ENCODE results near the gene RXFP4. TPM values are rescaled to one million over a fixed set of nuclear protein-coding genes. Genes with fewer than 3 reads are reported as not detected.
A peak's percentile ranks its signal among the peaks of the same experiment; 100 is the strongest.

Gene RXFP4
- polyA plus RNA-seq, 1 donor = 0.34 TPM

DNA sequence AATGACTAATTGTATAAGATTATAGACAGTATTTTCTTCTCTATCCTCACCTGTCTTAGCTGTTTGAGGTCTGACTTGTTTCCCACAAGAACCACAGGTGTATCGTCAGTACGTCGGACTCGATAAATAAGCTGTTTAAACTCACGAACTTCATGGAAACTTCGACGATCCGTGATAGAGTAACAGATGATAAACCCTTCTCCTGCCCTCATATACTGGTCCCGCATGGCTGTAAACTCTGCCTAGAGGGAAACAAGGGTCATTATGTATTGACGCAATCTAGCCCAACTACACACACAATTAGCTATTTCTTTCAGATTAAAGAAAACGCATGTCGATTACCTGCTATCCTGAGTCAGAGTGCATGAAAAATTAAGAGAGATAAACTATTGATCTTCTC is 37.2 kb upstream of the RXFP4 start:
- Histone ChIP-seq H3K4me3 (ENCODE audit: low read length) (no peak overlapping the region), H3K27me3 (ENCODE audit: control insufficient read depth, insufficient read depth, low read length) (no peaks in the 10 kb centered on the region), H3K36me3 (ENCODE audit: control insufficient read depth, insufficient read depth, low read length) (peaks cover 74% of the 10 kb centered on the region), H3K9me3 (ENCODE audit: control insufficient read depth, low read depth, low read length) (no peaks in the 10 kb centered on the region), H3K4me1 (ENCODE audit: control insufficient read depth, insufficient read depth, low read length) (no peaks in the 10 kb centered on the region), H3K27ac (ENCODE audit: low read length) (no peak overlapping the region)
- no peak for DNase-seq
- no CpG with 5 or more reads among the region's 12 CpGs for whole genome bisulfite sequencing (ENCODE audit: insufficient coverage, low lambda C conversion rate)

DNA sequence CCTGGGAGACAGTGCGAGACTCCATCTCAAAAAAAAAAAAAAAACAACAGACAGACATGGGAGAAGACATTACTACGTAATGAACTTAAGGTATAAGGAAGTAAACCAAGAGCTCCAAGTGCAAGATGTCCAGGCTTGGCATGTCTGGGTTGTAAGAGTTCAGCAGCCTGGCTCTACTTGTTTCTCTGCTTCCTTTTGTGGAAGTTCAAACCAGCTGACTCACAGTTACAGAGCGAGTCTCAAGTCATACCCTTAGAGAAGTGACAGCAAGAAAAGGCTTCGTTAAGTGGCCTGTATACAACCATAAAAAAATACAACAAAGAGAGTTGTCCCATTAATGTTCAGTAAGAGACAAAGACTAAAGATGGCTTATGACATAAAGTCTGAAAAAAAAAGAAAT is 31.5 kb upstream of the RXFP4 start:
- Histone ChIP-seq H3K9me3 (ENCODE audit: control insufficient read depth, low read depth, low read length) (no peaks in the 10 kb centered on the region), H3K27me3 (ENCODE audit: control insufficient read depth, insufficient read depth, low read length) (no peaks in the 10 kb centered on the region), H3K4me1 (ENCODE audit: control insufficient read depth, insufficient read depth, low read length) (no peaks in the 10 kb centered on the region), H3K4me3 (ENCODE audit: low read length) (peak overlapping the region; percentile 68), H3K36me3 (ENCODE audit: control insufficient read depth, insufficient read depth, low read length) (peaks cover 53% of the 10 kb centered on the region), H3K27ac (ENCODE audit: low read length) (peak overlapping the region; percentile 86)
- WGBS (ENCODE audit: insufficient coverage, low lambda C conversion rate) = 76% methylated on average over 2 of the region's 4 CpGs
- DNase-seq = peak; percentile 36 to 50

DNA sequence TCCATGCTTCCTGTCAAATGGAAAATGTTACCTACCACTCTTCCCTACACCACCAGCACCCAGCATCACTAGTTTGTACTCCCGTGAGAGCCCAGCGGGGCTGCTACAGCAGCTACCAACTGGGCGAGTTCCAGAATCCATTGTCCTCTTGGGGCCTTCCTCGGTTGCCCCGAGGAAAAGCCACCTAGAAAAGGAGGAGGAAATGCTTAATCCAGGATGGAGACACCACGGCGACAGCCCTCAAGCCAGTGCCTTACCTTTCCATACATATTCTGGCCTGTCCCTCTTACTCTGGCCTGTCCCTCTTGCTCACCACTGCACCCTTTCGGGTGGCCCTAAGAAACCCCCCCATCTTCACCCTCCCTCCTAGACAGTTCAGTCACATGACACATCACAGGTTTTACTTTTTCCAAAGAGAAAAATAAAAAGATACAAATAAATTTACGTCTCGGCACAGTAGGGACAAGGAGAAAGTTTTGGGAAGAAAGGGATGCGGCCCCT is 30.8 kb upstream of the RXFP4 start:
- whole genome bisulfite sequencing (ENCODE audit: insufficient coverage, low lambda C conversion rate) = no CpG with 5 or more reads among the region's 11 CpGs
- Histone ChIP-seq H3K36me3 (ENCODE audit: control insufficient read depth, insufficient read depth, low read length) (peaks cover 53% of the 10 kb centered on the region), H3K4me1 (ENCODE audit: control insufficient read depth, insufficient read depth, low read length) (no peaks in the 10 kb centered on the region), H3K9me3 (ENCODE audit: control insufficient read depth, low read depth, low read length) (no peaks in the 10 kb centered on the region), H3K27ac (ENCODE audit: low read length) (peak overlapping the region; percentile 86), H3K4me3 (ENCODE audit: low read length) (peak overlapping the region; percentile 68), H3K27me3 (ENCODE audit: control insufficient read depth, insufficient read depth, low read length) (no peaks in the 10 kb centered on the region)
- peak in 1 of 2 donors; percentile 65 for DNase-seq

DNA sequence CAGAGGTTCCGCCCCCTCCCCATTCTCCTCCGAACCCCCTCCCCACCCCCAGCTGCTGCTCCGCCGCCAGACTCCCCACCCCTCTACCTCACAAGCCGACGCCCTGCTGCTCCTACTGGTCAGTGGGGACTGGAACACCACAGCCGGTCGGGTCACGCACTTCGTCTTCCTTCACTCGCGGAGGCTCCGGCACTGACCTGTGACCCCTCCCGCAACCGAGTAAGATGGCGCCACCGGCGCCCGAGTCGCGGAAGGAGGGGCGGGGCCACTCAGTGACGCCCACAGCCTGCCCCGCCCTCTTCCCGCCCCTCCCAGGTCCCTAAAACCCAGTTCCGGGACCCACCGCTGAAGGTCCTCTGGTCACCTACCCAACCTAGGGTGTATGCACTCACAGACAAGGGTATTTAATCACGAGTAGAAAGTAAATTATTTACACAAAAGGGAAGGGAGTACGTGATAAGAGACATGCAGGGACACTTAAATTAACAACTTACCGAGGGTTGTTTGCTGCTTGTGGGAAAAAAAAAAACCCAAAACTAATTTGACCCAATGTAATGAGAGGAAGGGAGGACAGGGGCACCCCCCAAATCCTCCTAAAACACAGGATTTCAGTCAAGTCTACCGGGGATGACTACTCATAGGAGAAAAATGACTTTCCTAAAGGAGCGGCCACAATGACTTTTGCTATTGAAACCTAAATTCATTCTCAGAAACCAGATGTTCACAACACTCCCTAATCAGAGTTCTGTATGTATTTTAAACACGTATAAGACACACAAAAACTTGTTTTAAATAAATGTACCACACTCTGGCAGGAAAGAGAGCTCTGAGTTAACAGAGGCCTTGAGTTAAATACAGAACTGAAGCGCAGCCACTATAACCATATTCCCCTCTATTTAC is 30.0 kb upstream of the RXFP4 start, which contains the start of gene RIT1:
Gene RIT1, minus strand, starts transcription at position 194 of the 900 bp plus-strand sequence. CDS start 588 bp downstream, outside the sequence.
- Histone ChIP-seq H3K27me3 (ENCODE audit: control insufficient read depth, insufficient read depth, low read length) (no peaks in the 10 kb centered on the region), H3K4me1 (ENCODE audit: control insufficient read depth, insufficient read depth, low read length) (no peaks in the 10 kb centered on the region), H3K36me3 (ENCODE audit: control insufficient read depth, insufficient read depth, low read length) (peaks cover 55% of the 10 kb centered on the region), H3K9me3 (ENCODE audit: control insufficient read depth, low read depth, low read length) (no peaks in the 10 kb centered on the region), H3K4me3 (ENCODE audit: low read length) (peak within 1 kb of the TSS; percentile 68), H3K27ac (ENCODE audit: low read length) (peak within 1 kb of the TSS; percentile 86)
- peak; percentile 85 to 91 for DNase-seq
- 0% methylated on average over 2 of the region's 34 CpGs for WGBS (ENCODE audit: insufficient coverage, low lambda C conversion rate)

DNA sequence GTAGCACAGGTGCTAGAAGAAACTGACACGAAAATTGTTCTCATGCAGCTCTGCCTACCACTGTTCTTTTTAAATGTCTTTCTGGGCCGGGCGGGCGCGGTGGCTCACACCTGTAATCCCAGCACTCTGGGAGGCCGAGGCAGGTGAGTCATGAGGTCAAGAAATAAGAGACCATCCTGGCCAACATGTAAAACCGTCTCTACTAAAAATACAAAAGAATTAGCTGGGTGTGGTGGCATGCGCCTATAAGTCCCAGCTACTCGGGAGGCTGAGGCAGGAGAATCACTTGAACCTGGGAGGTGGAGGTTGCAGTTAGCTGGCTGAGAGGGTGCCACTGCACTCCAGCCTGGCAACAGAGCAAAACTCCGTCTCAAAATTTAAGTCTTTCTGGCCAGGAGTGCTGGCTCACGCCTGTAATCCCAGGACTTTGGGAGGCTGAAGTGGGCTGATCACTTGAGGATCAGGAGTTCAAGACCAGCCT is 29.3 kb upstream of the RXFP4 start:
- Histone ChIP-seq H3K4me1 (ENCODE audit: control insufficient read depth, insufficient read depth, low read length) (no peaks in the 10 kb centered on the region), H3K27me3 (ENCODE audit: control insufficient read depth, insufficient read depth, low read length) (no peaks in the 10 kb centered on the region), H3K9me3 (ENCODE audit: control insufficient read depth, low read depth, low read length) (no peaks in the 10 kb centered on the region), H3K27ac (ENCODE audit: low read length) (peak overlapping the region; percentile 86), H3K36me3 (ENCODE audit: control insufficient read depth, insufficient read depth, low read length) (peaks cover 57% of the 10 kb centered on the region), H3K4me3 (ENCODE audit: low read length) (no peak overlapping the region)
- no peak for DNase-seq
- no CpG with 5 or more reads among the region's 11 CpGs for WGBS (ENCODE audit: insufficient coverage, low lambda C conversion rate)

DNA sequence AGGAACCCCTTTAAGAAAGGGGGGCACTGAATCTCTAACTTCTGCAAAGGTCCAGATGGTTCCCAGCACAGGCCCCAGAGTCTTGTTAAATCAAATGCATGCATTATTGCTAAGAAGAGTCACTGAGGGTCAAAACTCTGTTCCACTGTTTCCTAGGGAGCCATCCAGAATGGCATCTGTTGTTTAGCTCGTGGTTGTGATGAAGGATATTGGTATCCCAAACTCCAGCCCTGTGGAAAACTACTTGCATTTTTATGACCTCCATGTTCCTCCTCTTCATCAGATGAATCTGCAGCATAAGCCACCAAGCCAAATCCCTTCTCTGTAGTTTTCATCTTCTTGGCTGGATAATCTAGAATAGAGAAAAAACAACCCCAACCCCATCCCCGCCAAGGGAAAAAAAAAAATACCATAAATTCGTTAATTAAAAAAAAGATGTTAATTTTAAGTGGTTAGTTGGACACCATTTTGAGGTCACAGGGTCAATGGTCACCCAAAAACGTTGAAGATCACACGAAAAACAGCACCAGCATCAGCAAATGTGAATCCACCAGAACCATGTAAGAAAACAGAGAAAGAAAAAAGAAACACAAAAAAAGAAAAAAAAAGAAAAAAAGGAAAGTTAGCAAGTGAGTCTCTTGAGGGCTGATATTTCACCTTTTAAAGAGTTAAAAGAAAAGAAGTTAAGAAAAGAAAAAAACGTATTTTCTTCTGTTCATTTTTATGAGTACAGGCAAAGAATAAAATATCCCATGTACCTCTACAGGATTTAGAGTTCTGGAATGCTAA is 27.3 kb upstream of the RXFP4 start:
- Histone ChIP-seq H3K4me3 (ENCODE audit: low read length) (no peak overlapping the region), H3K27ac (ENCODE audit: low read length) (no peak overlapping the region), H3K27me3 (ENCODE audit: control insufficient read depth, insufficient read depth, low read length) (no peaks in the 10 kb centered on the region), H3K9me3 (ENCODE audit: control insufficient read depth, low read depth, low read length) (no peaks in the 10 kb centered on the region), H3K36me3 (ENCODE audit: control insufficient read depth, insufficient read depth, low read length) (peaks cover 61% of the 10 kb centered on the region), H3K4me1 (ENCODE audit: control insufficient read depth, insufficient read depth, low read length) (no peaks in the 10 kb centered on the region)
- no peak for DNase-seq
- 93% methylated on average over 4 of the region's 6 CpGs for WGBS (ENCODE audit: insufficient coverage, low lambda C conversion rate)

DNA sequence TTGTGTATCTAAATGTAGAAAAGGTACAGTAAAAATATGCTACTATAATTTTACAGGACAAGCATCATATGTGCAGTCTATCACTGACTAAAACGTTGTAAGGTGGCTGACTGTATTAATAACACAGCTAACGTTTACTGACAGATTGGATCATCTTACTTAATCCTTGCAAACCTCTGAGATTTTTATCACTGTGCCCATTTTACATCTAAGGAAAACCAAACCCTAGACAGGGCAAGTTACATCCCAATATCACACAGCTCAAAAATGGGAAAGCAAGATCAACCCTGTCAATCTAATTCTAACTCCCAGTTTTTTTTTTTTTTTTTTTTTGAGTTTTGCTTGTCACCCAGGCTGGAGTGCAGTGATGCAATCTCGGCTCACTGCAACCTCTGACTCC is 22.8 kb upstream of the RXFP4 start:
- Histone ChIP-seq H3K27ac (ENCODE audit: low read length) (no peak overlapping the region), H3K4me3 (ENCODE audit: low read length) (no peak overlapping the region), H3K4me1 (ENCODE audit: control insufficient read depth, insufficient read depth, low read length) (no peaks in the 10 kb centered on the region), H3K9me3 (ENCODE audit: control insufficient read depth, low read depth, low read length) (no peaks in the 10 kb centered on the region), H3K36me3 (ENCODE audit: control insufficient read depth, insufficient read depth, low read length) (peaks cover 88% of the 10 kb centered on the region), H3K27me3 (ENCODE audit: control insufficient read depth, insufficient read depth, low read length) (no peaks in the 10 kb centered on the region)
- no peak for DNase-seq
- WGBS (ENCODE audit: insufficient coverage, low lambda C conversion rate) = no CpG with 5 or more reads among the region's 3 CpGs

DNA sequence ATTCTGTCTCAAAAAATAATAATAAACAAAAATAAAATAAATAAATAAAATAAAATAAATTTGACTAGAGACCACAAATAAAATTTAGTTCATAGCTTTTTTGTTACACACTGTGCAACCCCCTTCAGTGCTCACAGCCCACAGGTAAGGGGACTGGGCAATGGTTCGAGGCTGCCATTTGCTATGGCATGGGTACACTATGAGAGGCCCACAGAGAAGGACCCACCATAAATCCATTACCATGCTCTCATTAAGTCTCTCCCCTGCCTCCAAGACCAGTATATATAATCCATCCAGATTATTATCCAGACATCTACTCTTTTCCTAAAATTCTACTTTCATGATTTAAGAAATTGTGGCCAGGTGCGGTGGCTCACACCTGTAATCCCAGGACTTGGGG is 21.6 kb upstream of the RXFP4 start:
- WGBS (ENCODE audit: insufficient coverage, low lambda C conversion rate) = no CpG with 5 or more reads among the region's 2 CpGs
- peaks cover 87% of the 10 kb centered on the region for H3K36me3 ChIP-seq (ENCODE audit: control insufficient read depth, insufficient read depth, low read length)
- no peak overlapping the region for H3K4me3 ChIP-seq (ENCODE audit: low read length)
- no peak overlapping the region for H3K27ac ChIP-seq (ENCODE audit: low read length)
- no peaks in the 10 kb centered on the region for H3K4me1 ChIP-seq (ENCODE audit: control insufficient read depth, insufficient read depth, low read length)
- no peak for DNase-seq
- no peaks in the 10 kb centered on the region for H3K9me3 ChIP-seq (ENCODE audit: control insufficient read depth, low read depth, low read length)
- H3K27me3 ChIP-seq (ENCODE audit: control insufficient read depth, insufficient read depth, low read length) = no peaks in the 10 kb centered on the region

DNA sequence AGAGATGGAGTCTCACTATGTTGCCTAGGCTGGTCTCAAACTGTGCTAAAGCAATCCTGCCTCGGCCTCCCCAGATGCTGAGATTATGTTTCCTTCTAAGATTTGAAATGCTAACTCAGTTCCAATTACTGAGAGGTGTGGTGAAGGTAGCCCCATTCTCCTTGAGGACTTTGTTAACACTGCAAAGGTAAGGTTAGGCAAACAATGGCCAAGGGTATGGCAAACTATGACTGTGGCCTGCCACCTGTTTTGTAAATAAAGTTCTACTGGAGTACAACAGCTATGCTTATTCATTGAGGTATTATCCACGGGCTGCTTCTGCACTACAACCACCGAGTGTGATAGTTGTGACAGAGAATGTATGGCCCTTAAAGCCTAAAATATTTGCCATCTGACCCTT is 20.7 kb upstream of the RXFP4 start:
- H3K27ac ChIP-seq (ENCODE audit: low read length) = no peak overlapping the region
- no peaks in the 10 kb centered on the region for H3K9me3 ChIP-seq (ENCODE audit: control insufficient read depth, low read depth, low read length)
- no peak for DNase-seq
- H3K4me1 ChIP-seq (ENCODE audit: control insufficient read depth, insufficient read depth, low read length) = no peaks in the 10 kb centered on the region
- H3K4me3 ChIP-seq (ENCODE audit: low read length) = no peak overlapping the region
- H3K27me3 ChIP-seq (ENCODE audit: control insufficient read depth, insufficient read depth, low read length) = no peaks in the 10 kb centered on the region
- H3K36me3 ChIP-seq (ENCODE audit: control insufficient read depth, insufficient read depth, low read length) = peaks cover 89% of the 10 kb centered on the region
- WGBS (ENCODE audit: insufficient coverage, low lambda C conversion rate) = no CpG with 5 or more reads among the region's 3 CpGs

DNA sequence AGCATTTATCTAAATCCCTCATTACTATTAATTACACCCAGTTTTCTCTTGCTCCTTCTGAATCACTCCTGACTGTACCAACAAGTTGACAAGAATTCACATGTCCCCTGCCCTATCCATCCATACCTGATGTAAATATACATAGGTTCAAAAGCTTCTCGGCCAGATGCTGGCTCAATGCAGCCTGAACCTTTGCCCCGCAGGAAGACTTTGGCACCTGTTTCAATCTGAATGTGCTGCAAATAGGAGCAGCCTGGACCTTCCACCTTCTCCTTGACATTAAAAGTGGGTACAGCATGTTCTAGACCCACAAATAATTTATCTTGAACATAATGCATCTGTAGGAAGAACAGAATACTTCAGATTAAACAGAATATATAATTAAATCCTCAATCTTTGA is 15.9 kb upstream of the RXFP4 start:
- Histone ChIP-seq H3K27ac (ENCODE audit: low read length) (no peak overlapping the region), H3K4me1 (ENCODE audit: control insufficient read depth, insufficient read depth, low read length) (no peaks in the 10 kb centered on the region), H3K36me3 (ENCODE audit: control insufficient read depth, insufficient read depth, low read length) (peaks cover 83% of the 10 kb centered on the region)

More for the DNA sequence above, 15.9 kb upstream of the RXFP4 start:
- WGBS (ENCODE audit: insufficient coverage, low lambda C conversion rate) = no CpG with 5 or more reads among the region's 2 CpGs
- H3K27me3 ChIP-seq (ENCODE audit: control insufficient read depth, insufficient read depth, low read length) = no peaks in the 10 kb centered on the region
- DNase-seq = peak in 1 of 2 donors; percentile 27
- no peaks in the 10 kb centered on the region for H3K9me3 ChIP-seq (ENCODE audit: control insufficient read depth, low read depth, low read length)
- no peak overlapping the region for H3K4me3 ChIP-seq (ENCODE audit: low read length)
